ENCODE results near the gene SLC22A8. TPM values are rescaled to one million over a fixed set of nuclear protein-coding genes. Genes with fewer than 3 reads are reported as not detected.
"Not testable (repeated sequence)": the region's sequence is repeated elsewhere in the genome, so short reads cannot be mapped to it uniquely, and the experiment has no call there.

The SLC22A8 gene, protein sequence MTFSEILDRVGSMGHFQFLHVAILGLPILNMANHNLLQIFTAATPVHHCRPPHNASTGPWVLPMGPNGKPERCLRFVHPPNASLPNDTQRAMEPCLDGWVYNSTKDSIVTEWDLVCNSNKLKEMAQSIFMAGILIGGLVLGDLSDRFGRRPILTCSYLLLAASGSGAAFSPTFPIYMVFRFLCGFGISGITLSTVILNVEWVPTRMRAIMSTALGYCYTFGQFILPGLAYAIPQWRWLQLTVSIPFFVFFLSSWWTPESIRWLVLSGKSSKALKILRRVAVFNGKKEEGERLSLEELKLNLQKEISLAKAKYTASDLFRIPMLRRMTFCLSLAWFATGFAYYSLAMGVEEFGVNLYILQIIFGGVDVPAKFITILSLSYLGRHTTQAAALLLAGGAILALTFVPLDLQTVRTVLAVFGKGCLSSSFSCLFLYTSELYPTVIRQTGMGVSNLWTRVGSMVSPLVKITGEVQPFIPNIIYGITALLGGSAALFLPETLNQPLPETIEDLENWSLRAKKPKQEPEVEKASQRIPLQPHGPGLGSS
- total RNA-seq = not detected

GRCh38 chr11:63015521-63016215 is at the start of gene SLC22A8:
Gene SLC22A8, minus strand, starts transcription at chr11:63015841. Its CDS starts 883 bp downstream, at chr11:63014958.
- Mint-ChIP-seq H3K27ac (no peak within 1 kb of the TSS), H3K4me1 (no peaks in the 10 kb centered on the region)

DNA sequence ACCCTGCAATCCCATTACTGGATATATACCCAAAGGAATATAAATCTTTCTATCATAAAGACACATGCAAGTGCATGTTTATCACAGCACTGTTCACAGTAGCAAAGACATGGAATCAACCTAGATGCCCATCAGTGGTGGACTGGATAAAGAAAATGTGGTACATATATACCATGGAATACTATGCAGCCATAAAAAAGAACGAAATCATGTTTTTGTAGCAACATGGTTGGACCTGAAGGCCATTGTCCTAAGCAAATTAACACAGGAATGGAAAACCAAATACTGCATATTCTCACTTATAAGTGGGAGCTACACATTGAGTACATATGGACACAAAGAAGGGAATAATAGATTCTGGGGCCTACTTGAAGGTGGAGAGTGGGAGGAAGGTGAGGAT is 30.6 kb upstream of the SLC22A8 start:
- DNase-seq; H3K4me1 Mint-ChIP-seq; H3K9me3 Mint-ChIP-seq; H3K4me3 Mint-ChIP-seq; H3K27ac Mint-ChIP-seq; H3K36me3 Mint-ChIP-seq (ENCODE audit: low read depth); CTCF ChIA-PET; POLR2A ChIA-PET: not testable (repeated sequence)
- H3K27me3 Mint-ChIP-seq = peaks cover 20% of the 10 kb centered on the region

More at GRCh38 chr11:63015521-63016215, at the start of gene SLC22A8:
- Mint-ChIP-seq H3K36me3 (ENCODE audit: low read depth) (no peaks in the 10 kb centered on the region), H3K9me3 (no peaks in the 10 kb centered on the region), H3K4me3 (no peak within 1 kb of the TSS), H3K27me3 (peaks cover 6% of the 10 kb centered on the region)
- ChIA-PET POLR2A (no interaction called here), CTCF (interaction anchor here (1.7 kb wide), 1 partner anchor 8 kb away, joined by 7 read pairs; no protein-coding TSS in a partner anchor)
- DNase-seq = no peak

GRCh38 chr11:63042596-63042995 is 27.0 kb upstream of the SLC22A8 start:
- H3K27me3 Mint-ChIP-seq = peaks cover 23% of the 10 kb centered on the region
- DNase-seq = no peak
- ChIA-PET POLR2A (no interaction called here), CTCF (no interaction called here)
- H3K36me3 Mint-ChIP-seq (ENCODE audit: low read depth) = no peaks in the 10 kb centered on the region
- no peaks in the 10 kb centered on the region for H3K4me1 Mint-ChIP-seq
- H3K27ac Mint-ChIP-seq = no peak overlapping the region
- H3K4me3 Mint-ChIP-seq = no peak overlapping the region
- no peaks in the 10 kb centered on the region for H3K9me3 Mint-ChIP-seq

GRCh38 chr11:63032457-63032856 is 16.8 kb upstream of the SLC22A8 start:
- Mint-ChIP-seq H3K36me3 (ENCODE audit: low read depth) (no peaks in the 10 kb centered on the region), H3K27me3 (peaks cover 27% of the 10 kb centered on the region), H3K27ac (no peak overlapping the region), H3K4me3 (no peak overlapping the region), H3K9me3 (no peaks in the 10 kb centered on the region), H3K4me1 (no peaks in the 10 kb centered on the region)
- ChIA-PET CTCF (interaction anchor here (1.6 kb wide), 1 partner anchor 9 kb away, joined by 3 read pairs; no protein-coding TSS in a partner anchor), POLR2A (no interaction called here)
- no peak for DNase-seq

DNA sequence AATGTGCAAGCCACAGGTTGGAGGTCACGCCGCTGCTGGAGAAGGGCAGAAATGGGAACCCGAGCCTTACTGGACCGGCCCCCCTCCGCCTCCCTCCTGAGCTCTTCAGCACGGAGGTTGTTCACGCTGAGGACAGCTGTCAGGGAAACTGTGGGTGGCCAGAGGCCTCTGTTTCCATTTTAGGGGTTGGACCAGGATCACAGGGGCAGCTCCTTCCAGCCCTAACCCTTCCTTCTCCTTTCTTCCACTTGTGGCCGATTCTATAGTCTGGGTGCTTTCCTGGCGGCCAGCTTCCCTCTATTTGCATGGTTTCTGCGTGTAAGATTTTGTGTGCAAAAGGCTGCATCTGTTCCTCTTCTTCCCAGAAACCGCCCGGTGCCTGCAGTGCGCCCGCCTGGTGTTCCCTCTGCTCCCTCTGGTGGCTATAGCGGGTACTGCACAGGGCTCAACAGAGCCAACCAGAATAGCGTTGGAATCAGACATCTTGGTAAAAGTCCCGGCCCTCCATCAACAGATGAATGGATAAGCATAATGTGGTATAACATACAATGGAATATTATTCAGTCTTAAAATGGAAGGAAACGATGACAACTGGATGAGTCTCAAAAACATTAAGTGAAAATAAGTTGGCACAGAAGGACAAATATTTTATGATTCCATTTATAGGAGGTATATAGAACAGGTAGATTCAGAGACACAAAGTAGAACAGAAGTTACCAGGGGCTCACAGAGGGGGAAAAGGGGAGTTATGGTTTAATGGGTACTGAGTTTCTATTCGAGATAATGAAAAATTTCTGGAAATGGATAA is 8.4 kb upstream of the SLC22A8 start:
- POLR2A ChIA-PET = no interaction called here
- H3K27me3 Mint-ChIP-seq = peaks cover 13% of the 10 kb centered on the region

DNA sequence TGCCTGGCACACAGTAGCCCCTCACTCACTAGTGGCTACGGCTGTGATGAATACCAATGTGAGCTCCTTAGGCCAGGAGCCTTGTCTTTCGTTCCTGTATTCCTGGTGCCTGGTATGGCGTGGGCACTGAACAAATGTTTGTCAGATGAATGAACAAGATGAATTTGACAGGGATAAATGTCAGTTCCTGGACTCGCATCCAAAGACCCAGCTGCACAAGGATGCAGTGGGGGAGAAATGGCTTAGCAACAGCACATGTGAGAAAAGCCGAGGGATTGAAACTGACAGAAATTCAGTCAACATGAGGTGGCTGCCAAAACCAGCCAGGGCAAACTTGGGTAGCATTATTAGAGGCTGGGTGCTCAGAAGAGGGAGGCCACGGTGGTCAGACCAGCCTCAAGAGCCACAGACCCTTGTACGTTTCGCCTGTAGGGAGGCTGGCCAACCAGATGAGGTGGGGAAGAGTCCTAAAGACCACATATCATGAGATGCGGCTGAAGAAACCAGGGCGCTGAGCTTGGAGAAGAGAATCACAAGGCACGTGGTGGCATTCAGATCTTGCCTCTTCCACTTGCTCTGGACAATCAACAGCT is 7.7 kb upstream of the SLC22A8 start:
- Mint-ChIP-seq H3K27ac (no peak overlapping the region), H3K4me3 (no peak overlapping the region), H3K4me1 (peaks cover 4% of the 10 kb centered on the region), H3K9me3 (no peaks in the 10 kb centered on the region), H3K27me3 (peaks cover 11% of the 10 kb centered on the region), H3K36me3 (ENCODE audit: low read depth) (no peaks in the 10 kb centered on the region)
- DNase-seq = no peak
- POLR2A ChIA-PET = no interaction called here
- CTCF ChIA-PET = interaction anchor here (0.7 to 4.9 kb wide), 10 partner anchors 9 to 456 kb away, joined by 3 to 44 read pairs (median 3); no protein-coding TSS in a partner anchor

More for the DNA sequence above, 8.4 kb upstream of the SLC22A8 start:
- CTCF ChIA-PET = interaction anchor here (0.8 to 4.9 kb wide), 8 partner anchors 9 to 127 kb away, joined by 3 to 44 read pairs (median 4); no protein-coding TSS in a partner anchor
- Mint-ChIP-seq H3K4me1 (peaks cover 4% of the 10 kb centered on the region), H3K27ac (no peak overlapping the region), H3K36me3 (ENCODE audit: low read depth) (no peaks in the 10 kb centered on the region), H3K9me3 (no peaks in the 10 kb centered on the region), H3K4me3 (no peak overlapping the region)
- DNase-seq = peak; percentile 85

- Mint-ChIP-seq H3K9me3 (no peaks in the 10 kb centered on the region), H3K4me1 (peaks cover 4% of the 10 kb centered on the region), H3K27ac (no peak overlapping the region), H3K4me3 (no peak overlapping the region), H3K27me3 (peaks cover 14% of the 10 kb centered on the region), H3K36me3 (ENCODE audit: low read depth) (no peaks in the 10 kb centered on the region)
- no peak for DNase-seq
- ChIA-PET POLR2A (no interaction called here), CTCF (interaction anchor here (0.7 to 4.9 kb wide), 3 partner anchors 13 to 455 kb away, joined by 3 to 44 read pairs (median 3); no protein-coding TSS in a partner anchor)
Measured at GRCh38 chr11:63022441-63022840, 6.8 kb upstream of the SLC22A8 start.

- CTCF ChIA-PET = interaction anchor here (1.1 to 4.9 kb wide), 4 partner anchors 9 to 118 kb away, joined by 4 to 44 read pairs (median 6); no protein-coding TSS in a partner anchor
- H3K36me3 Mint-ChIP-seq (ENCODE audit: low read depth) = no peaks in the 10 kb centered on the region
- POLR2A ChIA-PET = no interaction called here
- H3K4me1 Mint-ChIP-seq = peaks cover 4% of the 10 kb centered on the region
- no peak overlapping the region for H3K27ac Mint-ChIP-seq
- H3K4me3 Mint-ChIP-seq = no peak overlapping the region
- peaks cover 14% of the 10 kb centered on the region for H3K27me3 Mint-ChIP-seq
- no peaks in the 10 kb centered on the region for H3K9me3 Mint-ChIP-seq
- DNase-seq = peak; percentile 20
Measured at GRCh38 chr11:63020671-63021291, 5.1 kb upstream of the SLC22A8 start.

GRCh38 chr11:63019506-63019905 is 3.9 kb upstream of the SLC22A8 start:
- Mint-ChIP-seq H3K4me1 (peaks cover 4% of the 10 kb centered on the region), H3K4me3 (no peak overlapping the region), H3K27ac (no peak overlapping the region), H3K27me3 (peaks cover 10% of the 10 kb centered on the region), H3K9me3 (no peaks in the 10 kb centered on the region), H3K36me3 (ENCODE audit: low read depth) (no peaks in the 10 kb centered on the region)
- no peak for DNase-seq
- ChIA-PET CTCF (interaction anchor here (1.8 kb wide), 1 partner anchor 114 kb away, joined by 6 read pairs; no protein-coding TSS in a partner anchor), POLR2A (no interaction called here)

GRCh38 chr11:63017306-63017974 is 1.8 kb upstream of the SLC22A8 start:
- ChIA-PET POLR2A (no interaction called here), CTCF (no interaction called here)
- H3K27ac Mint-ChIP-seq = no peak overlapping the region
- H3K4me1 Mint-ChIP-seq = no peaks in the 10 kb centered on the region
- no peak overlapping the region for H3K4me3 Mint-ChIP-seq
- peaks cover 6% of the 10 kb centered on the region for H3K27me3 Mint-ChIP-seq
- H3K9me3 Mint-ChIP-seq = no peaks in the 10 kb centered on the region
- DNase-seq = no peak
- no peaks in the 10 kb centered on the region for H3K36me3 Mint-ChIP-seq (ENCODE audit: low read depth)

DNA sequence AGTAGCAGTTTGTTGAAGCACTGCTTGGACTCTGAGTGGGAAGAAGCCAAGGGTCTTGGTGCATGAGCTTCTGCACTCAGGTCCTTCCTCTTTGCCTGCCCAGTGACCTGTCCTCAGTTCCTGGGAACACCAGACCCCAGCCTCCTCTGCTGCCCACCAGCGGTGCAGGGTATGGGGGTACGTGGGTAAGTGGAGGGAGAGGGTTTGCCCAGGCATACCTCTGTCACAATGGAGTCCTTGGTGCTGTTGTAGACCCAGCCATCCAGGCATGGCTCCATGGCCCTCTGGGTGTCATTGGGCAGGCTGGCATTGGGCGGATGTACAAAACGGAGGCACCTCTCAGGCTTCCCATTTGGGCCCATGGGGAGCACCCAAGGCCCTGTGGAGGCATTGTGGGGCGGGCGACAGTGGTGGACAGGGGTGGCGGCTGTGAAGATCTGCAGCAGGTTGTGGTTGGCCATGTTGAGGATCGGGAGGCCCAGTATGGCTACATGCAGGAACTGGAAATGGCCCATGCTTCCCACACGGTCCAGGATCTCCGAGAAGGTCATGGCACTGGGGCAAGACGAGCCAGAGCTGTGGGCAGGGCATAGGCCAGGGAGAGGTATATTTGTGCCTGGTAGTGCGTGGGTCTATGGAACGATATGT is 1.1 kb downstream of the SLC22A8 start:
- POLR2A ChIA-PET = no interaction called here
- H3K27me3 Mint-ChIP-seq = peaks cover 6% of the 10 kb centered on the region
- H3K4me3 Mint-ChIP-seq = no peak overlapping the region
- H3K4me1 Mint-ChIP-seq = no peaks in the 10 kb centered on the region
- no peaks in the 10 kb centered on the region for H3K36me3 Mint-ChIP-seq (ENCODE audit: low read depth)
- no peaks in the 10 kb centered on the region for H3K9me3 Mint-ChIP-seq
- H3K27ac Mint-ChIP-seq = no peak overlapping the region
- DNase-seq = no peak
- CTCF ChIA-PET = interaction anchor here (1.7 kb wide), 1 partner anchor 9 kb away, joined by 7 read pairs; no protein-coding TSS in a partner anchor

Data from activated CD4-positive, alpha-beta T cell treated with anti-CD3 and anti-CD28 coated beads, Interleukin-2, amount 10 ng/mL, durations not matched to agents 7 days and 5 days (primary cell).